HG03521 (cell line): ENCODE measurements around the gene DNLZ.
"Not testable (repeated sequence)": the region's sequence is repeated elsewhere in the genome, so short reads cannot be mapped to it uniquely, and the experiment has no call there.

Source experiments
- ATAC-seq: cut with Tn5 transposase; IDR thresholded peaks from one replicate; pipeline ENCODE4 v1.9.1; 2021; ENCODE audit warnings: mild to moderate bottlenecking, moderate library complexity; ENCODE audit not compliant: unreplicated experiment

DNLZ gene

DNA sequence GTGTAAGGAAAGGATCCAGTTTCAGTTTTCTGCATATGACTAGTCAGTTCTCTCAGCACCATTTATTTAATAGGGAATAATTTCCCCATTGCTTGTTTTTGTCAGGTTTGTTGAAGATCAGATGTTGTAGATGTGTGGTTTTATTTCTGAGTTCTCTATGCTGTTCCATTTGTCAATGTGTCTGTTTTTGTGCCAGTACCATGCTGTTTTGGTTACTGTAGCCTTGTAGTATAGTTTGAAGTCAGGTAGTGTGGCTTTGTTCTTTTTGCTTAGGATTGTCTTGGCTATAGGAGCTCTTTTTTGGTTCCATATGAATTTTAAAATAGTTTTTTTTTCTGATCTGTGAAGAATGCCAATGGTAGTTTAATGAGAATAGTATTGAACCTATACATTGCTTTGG is 42.6 kb downstream of the DNLZ start:
- not testable (repeated sequence) for ATAC-seq

DNA sequence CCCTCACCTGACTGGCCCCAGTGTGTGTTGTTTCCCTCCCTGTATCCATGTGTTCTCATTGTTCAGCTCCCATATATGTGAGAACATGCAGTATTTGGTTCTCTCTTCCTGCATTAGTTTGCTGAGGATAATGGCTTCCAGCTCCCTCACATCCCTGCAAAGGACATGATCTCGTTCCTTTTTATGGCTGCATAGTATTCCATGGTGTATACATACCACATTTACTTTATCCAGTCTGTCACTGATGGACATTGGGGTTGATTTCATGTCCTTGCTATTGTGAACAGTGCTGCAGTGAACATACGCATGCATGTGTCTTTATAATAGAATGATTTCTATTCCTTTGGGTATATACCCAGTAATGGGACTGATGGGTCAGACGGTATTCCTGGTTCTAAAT is 43.6 kb downstream of the DNLZ start:
- not testable (repeated sequence) for ATAC-seq

DNA sequence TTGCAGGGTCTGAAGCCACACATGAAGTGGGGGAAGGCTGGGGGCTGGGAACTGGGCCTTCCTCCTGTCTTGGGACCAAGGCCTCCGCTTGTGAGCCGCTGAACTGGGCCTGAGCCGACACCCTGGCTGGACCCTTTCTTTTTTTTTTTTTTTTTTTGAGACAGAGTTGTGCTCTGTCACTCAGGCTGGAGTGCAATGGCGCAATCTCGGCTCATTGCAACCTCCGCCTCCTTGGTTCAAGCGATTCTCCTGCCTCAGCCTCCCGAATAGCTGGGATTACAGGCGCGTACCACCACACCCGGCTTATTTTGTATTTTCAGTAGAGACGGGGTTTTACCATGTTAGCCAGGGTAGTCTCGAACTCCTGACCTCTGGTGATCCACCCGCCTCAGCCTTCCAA is 44.3 kb downstream of the DNLZ start:
- ATAC-seq = not testable (repeated sequence)

DNA sequence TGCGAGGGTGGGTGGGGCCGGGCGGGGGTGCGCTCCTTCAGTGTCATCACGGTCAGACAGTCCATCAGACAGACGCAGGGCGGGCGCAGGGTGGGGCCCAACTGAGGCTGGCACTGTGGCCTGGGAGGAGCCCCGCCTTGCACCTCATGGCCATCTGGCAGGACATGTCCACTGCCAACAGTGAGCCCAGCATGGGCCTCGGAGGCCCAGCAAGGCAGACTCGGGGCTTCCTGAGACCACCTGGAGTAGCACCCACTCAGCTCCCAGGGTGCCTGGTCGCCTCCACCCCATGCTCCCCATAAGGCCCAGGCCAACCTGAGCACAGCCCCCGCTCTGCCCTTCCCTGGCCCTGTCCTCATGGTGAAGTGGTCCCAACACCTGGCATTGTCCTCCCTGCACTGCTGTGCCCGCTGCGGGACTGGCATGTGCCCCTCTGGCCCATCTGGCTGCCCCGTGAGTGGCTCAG is 44.7 kb downstream of the DNLZ start:
- no peak for ATAC-seq

DNA sequence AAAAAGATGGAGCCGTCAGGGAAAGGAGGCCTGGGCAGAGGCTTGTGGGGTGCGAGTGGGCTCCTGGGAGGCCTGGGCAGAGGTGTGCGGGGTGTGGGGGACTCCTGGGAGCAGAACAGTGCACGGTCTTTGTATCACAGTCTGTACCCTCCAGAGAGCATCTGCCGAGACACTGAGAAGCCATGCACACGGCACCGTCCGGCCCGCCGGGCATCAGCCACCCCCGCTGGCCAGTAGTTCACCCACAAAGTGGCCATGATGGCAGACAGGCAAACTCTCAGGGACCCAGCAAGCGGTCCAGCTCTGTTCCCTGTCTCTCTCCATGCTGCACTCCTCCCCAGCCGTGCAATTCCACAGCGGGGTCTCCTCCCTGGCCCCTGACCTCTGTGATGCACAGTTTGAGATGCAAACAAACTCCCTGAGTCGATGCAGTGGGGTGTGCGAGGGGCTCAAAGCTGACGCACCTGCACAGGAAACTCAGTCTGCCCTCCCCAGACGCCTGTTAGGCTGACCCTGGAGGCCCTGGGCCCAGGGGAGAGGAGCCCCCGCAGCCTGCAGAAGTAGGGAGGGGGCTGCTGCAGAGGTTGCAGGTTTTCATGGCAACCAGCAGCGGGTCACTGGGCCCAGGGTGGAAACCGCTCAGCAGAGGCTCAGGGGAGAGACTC is 45.3 kb downstream of the DNLZ start:
- no peak for ATAC-seq

DNA sequence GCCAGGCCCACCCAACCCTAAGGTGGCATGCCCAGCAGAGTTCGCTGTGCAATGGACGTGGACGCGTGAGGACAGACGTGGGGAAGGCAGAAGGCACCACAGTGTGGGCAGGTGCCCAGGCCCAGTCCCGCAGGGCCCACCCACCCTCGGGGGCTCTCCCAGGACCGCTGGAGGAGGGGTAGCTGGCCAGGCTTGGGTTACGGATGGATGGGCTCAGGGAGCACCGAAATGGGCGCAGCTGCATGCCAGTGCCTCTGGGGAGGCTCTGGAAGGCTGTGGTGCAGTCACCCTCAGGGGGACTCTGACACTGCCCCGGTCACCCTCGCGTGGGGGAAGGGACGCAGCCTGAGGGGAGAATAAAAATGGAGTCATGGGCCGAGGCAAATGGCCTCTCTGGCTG is 45.8 kb downstream of the DNLZ start:
- no peak for ATAC-seq

DNA sequence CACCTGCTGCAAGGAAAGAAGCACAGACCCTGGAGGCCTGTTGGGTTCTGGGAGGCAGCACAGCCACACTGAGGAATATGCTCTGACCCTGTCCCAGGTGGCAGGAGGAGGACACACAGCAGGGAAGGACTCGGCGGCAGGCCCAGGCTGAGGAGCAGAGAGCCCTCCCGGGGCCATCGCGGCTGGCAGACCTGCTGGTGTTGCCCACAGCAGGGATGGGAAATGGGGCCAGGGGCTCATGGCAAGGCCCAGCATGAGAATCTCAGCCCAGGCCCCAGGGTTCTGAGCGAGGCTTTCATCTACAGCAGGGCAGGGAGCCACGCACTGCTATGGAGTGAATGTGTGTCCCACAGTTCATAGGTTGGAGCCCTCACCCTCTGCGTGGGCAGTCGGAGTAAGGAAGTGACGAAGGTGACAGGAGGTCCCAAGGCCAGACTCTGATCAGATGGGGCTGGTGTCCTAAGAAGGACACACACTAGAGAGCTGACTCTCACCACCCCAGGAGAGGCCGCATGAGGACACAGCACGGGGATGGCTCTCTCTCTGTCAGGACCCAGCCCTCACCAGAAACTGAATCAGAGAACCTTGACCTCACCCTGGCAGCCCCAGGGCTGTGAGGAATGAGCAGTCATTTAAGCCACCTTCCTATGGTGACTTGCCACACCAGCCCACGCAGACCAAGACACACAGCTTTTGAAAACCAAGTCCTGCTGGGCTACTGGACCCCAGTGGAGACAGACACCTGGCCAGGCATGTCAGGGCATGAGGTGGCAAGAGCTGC is 46.5 kb downstream of the DNLZ start:
- ATAC-seq = no peak

DNA sequence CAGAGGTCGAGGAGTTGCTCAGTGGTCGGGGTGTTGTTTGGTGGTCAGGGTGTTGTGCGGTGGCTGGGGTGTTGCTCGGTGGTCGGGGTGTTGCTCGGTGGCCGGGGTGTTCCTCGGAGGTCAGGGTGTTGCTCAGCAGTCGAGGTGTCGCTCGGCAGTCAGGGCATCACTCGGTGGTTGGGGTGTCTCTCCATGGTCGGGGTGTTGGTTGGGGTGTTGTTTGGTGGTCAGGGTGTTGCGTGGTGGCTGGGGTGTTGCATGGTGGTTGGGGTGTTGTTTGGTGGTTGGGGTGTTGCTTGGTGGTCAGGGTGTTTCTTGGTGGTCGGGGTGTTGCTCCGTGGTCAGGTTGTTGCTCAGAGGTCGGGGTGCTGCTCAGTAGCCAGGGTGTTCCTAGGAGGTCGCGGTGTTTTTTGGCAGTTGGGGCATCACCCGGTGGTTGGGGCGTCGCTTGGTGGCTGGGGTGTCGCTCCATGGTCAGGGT is 47.2 kb downstream of the DNLZ start:
- no peak for ATAC-seq

DNA sequence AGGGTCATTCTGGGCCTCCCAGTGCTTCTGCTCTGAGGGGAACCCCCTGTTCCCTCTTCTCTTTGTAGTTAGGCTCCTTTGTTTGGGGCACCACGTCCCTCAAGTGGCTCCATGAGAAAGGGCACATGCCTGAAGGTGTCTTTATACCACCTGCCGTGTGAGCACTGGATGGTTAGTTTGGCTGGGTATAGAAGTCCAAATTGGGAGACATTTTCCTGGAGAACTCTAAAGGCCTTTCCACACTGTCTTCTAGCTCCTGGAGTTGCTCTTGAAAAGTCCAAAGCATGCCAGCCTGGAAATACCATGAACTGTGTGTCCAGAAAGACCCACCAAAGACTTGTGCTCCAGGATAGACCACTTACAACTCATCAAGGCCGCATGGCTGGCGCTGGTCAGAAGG is 48.6 kb downstream of the DNLZ start:
- ATAC-seq = no peak

DNA sequence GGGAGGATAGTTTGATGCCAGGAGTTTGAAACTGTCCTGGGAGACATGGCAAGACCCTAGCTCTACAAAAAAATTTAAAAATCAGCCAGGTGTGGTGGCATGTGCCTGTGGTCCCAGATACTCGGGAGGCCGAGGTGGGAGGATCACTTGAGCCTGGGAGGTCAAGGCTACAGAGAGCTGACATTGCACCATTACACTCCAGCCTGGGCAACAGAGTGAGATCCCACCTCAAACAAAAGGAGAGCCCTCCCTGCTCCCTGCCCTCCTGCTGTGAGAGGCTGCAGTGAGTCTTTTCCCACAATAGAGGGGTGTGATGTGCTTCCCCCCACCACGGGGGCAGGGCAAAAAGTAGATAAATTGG is 49.5 kb downstream of the DNLZ start:
- ATAC-seq = no peak

DNA sequence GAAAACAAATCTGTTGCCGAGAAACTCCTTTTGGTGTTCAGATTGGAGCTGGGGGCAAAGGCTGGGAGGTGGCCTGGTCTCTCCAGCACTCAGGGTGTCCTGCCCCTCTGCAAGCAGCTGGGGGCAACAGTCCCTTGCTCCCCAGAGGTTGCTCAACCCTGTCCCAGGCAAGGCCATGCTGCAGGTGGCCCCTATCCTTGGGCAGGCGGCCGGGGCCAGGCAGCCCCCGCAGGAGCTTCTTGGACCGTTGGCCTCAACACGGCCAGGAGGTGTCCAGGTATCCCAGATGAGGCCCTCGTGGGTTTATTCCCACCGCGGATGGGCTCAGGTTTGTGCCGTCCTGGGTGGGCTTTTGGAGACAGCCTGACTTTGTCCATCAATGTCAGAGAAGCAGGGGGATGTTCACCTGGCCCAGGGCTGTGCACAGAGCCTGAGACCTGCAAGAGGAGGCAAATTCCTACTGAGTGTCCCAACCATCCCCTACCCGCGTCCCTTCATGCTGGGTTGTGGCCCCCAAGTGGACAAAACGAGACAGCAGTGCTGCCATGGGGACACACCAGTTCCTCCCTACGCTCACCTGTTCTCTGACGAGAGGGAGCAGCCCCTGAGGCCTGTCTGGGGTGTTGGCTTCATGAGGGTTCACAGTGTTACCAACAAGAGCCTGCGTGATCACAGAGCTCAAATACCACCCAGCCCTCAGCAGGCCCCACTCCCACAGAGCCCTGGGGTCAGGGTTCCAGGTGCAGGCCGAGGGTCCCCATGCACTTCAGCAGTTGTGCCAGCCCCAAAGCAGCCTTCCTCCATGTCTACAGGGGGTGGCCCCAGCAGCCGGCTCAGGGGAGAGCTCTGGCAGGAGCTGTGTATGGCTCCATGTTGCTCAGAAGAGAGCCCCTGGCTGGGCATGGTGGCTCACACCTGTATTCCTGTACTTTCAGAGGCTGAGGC is 50.2 kb downstream of the DNLZ start:
- ATAC-seq = no peak

DNA sequence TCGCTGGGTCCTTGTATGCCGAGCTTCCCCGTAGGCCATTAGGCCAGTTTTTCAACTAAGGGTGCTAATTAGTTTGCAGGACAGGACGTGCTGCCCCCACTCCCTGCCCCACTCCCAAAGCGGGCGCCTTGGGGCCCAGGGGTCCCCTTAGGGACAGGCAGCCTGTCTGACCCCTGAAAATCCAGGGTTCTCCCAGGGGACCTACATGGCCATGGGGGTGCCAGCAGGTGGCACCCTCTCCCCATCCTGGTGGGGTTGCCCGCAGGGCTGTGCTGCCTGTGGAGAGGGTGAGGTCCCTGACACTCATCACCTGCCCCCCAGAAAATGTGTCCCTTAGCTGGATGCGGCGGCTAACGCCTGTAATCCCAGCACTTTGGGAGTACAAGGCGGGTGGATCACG is 51.1 kb downstream of the DNLZ start:
- no peak for ATAC-seq

DNA sequence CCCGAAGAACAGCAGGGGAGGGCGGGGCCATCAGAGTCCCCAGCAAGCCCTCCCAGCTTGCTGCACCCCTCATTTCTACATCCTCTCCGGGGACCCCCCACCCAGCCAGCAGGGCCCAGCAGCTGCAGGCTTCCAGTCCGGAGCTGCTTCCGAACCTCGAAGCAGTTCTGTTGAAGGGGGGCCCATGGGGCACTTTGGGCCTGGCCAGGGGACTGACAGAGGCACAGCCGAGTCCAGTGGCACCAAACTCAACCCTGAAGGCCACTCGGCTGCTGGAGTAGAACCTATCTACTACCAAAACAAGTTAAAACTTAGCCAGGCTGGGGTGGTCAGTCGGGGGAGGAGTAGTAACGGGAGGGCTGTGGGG is 51.6 kb downstream of the DNLZ start:
- ATAC-seq = no peak

DNA sequence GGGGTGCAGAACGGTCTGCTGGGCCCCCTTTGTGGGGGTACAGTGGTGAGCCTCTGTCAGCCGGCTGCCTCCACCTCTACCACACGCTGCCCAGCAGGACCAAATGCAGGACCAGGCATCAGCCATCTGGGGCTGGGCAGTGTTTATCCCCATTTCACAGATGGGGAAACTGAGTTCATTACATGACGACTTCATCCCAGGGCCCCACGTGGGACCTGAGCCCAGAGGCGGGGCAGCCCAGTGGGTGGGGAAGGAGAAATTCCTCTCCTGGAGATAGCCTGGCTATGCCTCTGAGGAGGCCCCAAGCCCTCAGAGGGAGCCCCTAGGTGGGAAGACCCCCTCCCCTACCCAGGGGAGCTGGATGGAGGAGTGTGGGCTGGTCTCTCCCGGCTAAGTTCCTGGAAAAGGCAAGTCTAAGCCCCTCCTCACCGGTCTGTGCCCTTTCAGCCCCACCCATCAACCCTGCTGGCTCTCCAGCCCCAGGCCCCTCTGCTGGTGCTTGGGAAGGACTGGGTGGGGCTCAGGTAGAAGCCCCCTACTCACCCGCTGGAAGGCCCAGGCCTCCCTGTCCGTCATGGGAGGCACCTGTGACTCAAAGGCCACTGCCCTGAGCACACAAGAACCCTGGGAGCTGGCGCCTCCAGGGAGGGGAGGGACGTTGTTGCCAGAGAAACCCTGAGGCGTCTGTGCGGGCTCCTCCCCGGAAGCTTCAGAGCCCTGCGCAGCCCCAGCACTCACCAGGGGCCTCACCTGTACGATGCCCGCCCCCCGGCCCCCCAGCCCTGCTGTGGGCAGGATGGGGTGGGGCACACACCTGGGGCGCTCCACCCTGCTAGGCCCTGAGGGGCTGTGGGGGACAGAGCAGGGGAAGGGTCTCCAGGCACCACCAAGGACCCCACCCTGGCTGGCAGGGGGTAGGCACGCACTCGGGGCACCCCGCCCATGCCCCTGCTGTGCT is 52.2 kb downstream of the DNLZ start:
- ATAC-seq = no peak

DNA sequence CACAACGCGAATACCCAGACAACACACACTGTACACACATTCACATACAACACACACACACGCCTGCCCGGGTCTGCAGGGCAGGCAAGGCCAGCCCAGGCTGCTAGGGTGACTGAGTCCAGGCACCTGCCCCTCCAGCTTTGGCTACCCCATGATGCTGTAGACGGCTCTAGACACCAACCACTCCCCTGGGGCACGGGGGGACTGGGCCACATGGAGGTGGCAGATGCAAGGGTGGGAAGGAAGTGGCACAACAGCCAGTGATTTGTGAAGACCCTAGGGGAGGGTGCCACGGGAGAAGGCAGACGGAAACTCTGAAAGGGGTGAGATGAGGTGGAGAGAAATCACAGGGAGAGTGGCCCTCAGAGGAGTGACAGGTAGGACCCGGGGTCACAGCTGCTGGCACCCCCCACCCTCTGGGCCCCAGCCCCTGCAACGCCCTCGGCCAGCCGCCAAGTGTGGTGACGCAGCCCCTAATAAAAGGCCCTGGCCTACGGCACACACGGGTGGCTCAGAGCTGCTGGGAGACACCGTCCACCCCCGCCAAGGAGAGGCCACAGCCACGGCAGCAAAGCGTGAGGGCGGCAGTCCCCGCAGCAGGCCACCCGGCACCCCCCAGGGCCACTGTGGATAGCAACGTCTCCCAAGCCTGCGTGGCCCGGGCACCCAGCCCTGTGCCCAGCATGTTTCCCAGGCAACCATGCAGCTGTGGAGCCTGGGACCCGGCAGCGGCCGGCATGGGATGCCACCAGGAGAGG is 53.1 kb downstream of the DNLZ start:
- ATAC-seq = no peak

DNA sequence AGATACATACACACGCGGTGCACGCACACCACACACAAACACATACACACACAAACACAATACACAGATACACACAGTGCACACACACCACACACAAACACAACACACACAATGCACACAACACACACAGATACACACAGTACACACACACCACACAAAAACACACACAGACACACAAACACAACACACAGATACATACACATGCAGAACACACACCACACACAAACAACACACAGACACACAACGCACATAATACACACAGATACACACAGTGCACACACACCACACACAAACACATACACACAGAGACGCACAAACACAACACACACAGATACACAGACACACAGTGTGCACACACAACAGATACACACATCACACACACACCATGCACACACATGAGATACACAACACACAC is 53.7 kb downstream of the DNLZ start:
- no peak for ATAC-seq
